NOMO-1 treated with DMSO at 0.1 percent for 48 hours (cell line): ENCODE measurements around the gene HNRNPDL.
"Not testable (repeated sequence)": the region's sequence is repeated elsewhere in the genome, so short reads cannot be mapped to it uniquely, and the experiment has no call there.

Experiments
- DNase-seq: peaks from one replicate; lab custom pipeline; 2025; ENCODE audit not compliant: unreplicated experiment; lab: John Stamatoyannopoulos, UW

Gene HNRNPDL

GRCh38 chr4:82430193-82430963 lies at the start of gene HNRNPDL, which contains the start of gene ENOPH1:
Gene HNRNPDL, minus strand, starts transcription at chr4:82430462. Its CDS starts 772 bp downstream, at chr4:82429690.
Gene ENOPH1, plus strand, starts transcription at chr4:82430590. Its CDS starts 240 bp downstream, at chr4:82430830.
- peak; percentile 94 for DNase-seq

GRCh38 chr4:82479562-82479961 lies 49.3 kb upstream of the HNRNPDL start:
- DNase-seq, result no peak

GRCh38 chr4:82477469-82477868 lies 47.2 kb upstream of the HNRNPDL start:
- not testable (repeated sequence) for DNase-seq

- not testable (repeated sequence) for DNase-seq
These were observed 45.7 kb upstream of the HNRNPDL start for GRCh38 chr4:82475931-82476330.

DNA sequence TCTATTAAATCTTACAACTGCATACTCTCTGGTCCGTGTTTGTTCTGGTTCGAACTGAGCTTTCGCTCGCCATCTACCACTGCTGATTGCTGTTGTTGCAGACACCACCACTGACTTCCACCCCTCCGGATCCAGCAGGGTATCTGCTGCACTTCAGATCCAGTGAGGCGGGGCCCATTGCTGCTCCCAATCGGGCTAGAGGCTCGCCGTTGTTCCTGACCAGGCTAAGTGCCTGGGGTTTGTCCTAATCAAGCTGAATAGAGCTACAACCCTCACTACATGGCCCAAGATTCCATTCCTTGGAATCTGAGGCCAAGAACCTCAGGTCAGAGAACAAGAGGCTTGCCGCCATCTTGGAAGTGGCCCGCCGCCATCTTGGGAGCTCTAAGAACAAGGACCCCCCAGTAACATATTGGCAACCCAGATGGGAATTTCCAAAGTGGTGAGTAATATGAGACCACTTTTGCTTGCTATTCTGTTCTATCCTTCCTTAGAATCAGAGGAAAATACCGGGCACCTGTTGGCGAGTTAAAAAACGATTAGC lies 43.4 kb upstream of the HNRNPDL start:
- no peak for DNase-seq

- DNase-seq, result not testable (repeated sequence)
These were observed 42.8 kb upstream of the HNRNPDL start for GRCh38 chr4:82473080-82473479.

DNA sequence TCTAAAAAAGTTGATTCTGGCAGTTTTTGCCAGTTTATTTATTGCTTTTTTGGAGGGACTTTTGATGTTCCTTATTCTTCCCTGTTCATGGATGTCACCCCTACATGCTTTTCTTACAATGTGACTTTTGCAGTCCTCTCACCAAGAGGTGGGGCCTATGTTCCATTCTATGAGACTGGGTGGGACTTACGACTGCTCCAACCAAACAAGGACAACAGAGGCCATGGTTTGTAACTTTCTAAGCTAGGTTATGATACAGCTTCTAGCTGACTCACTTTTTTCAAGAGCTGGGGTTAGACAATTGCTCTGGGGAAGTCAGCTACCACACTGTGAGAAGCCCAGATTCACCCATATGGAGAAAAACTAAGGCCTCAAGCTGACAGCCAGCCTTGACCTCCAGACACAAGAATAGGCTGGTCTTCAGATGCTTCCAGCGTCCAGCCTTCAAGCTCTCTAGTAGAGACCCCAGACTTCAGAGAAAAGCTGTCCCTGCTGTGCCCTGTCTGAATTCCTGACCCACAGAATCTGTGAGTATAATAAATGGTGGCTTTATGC lies 39.6 kb upstream of the HNRNPDL start:
- DNase-seq, result no peak

DNA sequence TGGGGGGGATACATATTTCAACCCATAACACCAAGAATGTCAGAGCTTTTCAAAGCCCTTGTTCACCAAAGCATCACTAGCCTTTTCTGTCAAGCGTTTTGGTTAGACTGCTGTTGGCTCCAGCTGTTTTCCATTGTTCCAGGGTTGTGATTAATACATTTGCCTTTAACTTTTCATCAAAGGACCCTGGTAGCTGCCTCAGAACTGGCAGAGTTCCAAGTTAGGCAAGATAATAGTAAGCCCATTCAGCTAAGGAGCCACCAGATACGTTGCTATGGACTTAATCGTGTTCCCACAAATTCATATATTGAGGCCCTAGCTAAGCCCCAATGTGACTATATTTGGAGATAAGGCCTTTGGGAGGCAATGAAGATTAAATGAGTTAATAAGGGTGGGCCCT lies 37.2 kb upstream of the HNRNPDL start:
- no peak for DNase-seq

GRCh38 chr4:82463221-82463620 lies 33.0 kb upstream of the HNRNPDL start:
- DNase-seq, result no peak

- peak; percentile 53 for DNase-seq
These were observed 32.2 kb upstream of the HNRNPDL start for GRCh38 chr4:82462415-82462831.

DNA sequence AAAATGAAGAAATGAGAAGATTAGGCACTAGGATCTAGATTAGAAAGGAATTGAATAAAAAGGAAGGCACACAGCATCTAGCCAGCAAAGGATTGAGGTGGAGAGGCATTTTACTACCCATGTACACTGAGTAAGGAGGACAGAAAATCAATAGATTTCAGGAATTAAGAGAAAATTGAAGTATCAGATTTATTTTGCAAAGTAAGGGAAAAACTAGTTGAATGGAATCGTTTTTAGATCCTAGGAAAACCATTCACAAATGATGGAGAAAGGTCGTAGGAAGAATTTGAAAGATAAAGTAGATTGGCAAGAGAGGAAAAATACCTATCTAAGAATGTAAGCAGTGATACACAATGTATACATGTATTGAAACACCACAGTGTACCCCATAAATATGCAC lies 31.4 kb upstream of the HNRNPDL start:
- DNase-seq, result no peak

- no peak for DNase-seq
These were observed 28.5 kb upstream of the HNRNPDL start for GRCh38 chr4:82458729-82459128.

DNA sequence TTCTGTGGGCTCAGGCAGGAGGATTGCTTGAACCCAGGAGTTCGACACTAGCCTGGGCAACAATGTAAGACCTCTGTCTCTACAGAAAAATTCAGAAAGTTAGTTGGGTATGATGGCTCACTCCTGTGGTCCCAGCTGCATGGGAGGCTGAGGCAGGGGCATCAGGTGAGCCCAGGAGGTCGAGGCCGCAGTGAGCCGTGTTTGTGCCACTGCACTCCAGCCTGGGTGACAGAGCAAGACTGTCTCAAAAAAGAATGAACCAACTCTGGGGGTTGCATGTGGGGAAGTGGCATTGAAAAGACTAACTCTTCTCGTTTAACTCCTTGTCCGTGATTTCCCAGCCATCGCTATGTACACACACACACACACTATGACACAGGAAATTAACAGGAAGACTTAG lies 27.0 kb upstream of the HNRNPDL start:
- no peak for DNase-seq

DNA sequence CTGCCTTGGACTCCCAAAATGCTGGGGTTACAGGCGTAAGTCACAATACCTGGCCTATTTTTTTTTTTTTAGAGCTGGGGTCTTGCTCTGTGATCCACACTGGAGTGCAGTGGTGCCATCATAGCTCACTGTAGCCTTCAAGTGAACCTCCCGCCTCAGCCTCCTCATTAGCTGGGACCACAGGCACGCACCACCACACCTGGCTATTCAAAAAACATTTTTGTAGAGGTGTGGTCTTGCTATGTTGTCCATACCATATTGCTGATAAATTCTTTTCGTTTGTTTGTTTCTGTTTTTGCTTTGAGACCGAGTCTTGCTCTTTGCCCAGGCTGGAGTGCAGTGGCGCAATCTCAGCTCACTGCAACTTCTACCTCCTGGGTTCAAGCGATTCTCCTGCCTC lies 21.8 kb upstream of the HNRNPDL start:
- no peak for DNase-seq

DNA sequence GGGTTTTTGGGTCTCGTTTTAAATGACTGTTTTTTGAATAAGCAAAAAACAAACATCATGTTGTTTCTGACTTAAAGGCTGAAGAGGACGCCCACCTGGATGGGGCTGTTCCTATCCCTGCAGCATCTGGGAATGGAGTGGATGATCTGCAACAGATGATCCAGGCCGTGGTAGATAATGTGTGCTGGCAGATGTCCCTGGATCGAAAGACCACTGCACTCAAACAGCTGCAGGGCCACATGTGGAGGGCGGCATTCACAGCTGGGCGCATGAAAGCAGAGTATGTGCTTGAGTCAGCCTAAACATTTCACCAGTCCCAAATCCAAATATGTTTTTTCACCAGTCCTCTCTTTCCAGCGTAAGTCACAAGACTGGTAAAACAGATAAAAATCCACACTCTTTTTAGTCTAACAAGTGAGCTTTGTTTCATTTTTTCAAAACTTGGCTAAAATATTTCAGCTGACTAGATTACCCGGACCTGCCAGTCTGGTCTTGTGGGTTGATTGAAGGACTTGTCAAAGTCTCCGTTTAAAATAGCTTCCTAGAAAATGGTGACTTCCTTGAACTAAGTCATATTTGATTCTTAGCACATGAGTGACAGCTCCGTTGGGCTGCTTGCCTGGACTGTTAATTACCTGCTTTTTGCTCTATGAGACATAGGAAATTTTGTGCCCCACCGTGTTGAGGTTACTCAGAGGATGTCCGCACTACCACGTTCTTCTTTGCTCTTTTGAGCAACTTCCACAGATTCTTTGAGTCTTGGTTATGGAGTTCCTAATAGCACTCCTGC lies 20.9 kb upstream of the HNRNPDL start:
- DNase-seq, result no peak

DNA sequence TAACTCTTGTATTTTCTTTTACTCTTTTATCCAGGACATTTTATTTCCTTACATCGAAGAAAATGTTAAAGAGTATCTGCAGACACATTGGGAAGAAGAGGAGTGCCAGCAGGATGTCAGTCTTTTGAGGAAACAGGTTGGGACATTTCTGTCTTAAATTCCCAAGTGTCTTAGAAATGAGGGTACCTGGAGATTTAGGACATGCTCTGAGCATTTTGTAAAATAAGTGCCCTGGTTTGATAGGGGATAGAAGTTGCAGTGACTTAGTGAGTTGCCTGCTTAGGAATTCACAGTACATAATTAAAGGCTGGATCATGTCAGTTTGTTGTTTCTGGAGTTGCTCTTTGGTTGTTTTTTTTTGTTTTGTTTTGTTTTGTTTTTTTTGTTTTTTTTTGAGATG lies 17.6 kb upstream of the HNRNPDL start:
- DNase-seq, result no peak

DNA sequence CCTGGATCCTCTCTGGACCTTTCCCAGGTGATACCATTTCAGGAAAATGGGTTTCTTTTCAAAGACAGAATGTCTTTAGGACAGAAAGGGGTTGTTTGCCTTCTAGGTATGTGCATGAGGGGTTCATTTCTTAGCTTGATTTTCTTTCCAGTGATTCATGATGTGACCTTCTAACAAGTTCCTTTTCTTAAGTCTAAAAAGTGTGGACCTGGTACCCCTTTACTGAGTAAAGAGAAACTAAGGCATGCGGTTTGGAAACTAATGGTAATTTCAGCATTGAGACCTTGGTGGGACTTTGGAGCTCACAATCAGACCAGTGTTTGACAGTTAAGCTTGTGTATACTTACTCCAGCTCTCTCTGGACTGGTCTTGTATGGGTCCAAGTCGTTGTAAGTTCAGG lies 8.8 kb upstream of the HNRNPDL start:
- DNase-seq, result no peak

DNA sequence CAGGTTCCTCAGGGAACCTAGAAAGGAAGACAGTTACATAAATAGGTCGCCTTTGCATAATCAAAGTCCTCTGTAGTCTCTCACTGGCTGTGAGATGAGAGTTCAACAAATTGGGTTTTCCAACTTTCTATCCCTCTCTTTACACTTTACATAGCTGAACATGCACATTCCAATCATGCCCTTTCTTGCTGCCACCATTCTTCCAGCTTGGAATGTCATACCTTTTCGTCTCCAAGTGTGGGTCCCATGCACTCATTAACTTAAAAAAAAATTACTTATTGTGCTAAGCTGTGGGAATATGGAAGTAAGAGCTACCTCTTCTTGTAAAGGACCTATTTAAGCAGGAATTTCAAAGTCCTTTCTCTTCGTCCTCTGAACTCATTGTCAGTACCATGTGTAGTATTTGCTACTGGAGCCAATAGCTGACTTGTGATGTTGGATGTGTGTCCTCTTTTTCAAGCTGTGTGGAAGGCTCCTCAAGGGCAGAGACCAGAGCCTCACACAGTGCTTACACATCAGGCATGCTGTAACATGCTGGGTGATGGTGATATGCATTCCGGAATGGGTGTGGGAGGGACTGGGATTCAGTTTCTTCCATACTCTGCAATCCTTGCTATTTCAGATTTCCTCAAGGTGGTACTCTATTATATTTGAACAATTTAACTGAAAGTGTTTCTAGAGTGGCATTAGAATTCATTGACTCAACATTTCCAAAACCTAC lies 7.2 kb upstream of the HNRNPDL start:
- no peak for DNase-seq

DNA sequence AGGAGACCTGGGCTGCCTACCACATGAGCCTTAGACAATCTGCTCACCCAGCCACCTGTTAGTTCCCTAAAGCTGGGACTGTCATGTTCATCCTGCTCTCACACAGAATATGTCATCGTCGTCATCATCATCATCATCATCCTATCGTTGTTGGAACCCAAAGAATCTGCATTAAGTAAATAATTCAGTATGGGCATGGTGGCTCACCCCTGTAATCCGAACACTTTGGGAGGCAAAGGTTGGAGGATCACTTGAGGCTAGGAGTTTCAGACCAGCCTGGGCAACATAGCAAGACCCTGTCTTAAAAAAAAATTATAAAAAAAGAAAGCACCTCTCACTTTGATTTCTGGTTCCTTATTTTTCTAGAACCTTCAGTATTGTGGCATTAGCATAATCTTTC lies 6.5 kb upstream of the HNRNPDL start:
- no peak for DNase-seq

DNA sequence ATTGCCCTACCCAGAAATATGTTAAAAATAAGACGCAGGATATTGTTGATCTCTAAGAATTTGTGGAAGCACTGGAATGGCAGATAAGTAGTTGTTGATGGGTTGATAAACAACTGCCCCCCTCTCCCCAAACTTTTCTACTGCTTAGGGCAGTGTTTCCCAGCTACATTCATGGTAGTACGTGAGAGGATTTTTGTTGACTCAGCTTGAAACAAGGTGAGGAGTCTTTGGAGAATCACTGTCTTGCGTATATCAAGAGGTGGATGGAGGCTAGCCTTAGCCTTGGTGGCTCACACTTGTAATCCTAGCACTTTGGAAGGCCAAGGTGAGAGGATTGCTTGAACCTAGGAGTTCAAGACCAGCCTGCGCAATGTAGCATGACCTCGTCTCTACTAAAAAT lies 5.9 kb upstream of the HNRNPDL start:
- DNase-seq, result no peak

DNA sequence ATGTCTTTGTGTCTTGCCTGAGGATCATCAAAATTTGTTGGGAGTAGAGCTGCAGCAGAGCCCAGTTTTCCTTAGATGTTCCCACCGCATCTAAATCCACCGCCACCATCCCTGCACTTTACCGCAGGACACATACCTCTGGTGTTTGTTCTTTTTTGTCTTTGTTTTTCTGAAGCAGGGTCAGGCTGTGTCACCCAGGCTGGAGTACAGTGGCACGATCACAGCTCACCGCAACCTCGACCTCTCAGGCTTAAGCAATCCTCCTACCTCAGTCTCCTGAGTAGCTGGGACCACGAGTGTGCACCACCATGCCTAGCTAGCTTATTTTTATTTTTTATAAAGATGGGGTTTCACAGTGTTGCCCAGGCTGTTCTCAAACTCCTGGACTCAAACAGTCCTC lies 4.7 kb upstream of the HNRNPDL start:
- no peak for DNase-seq
